Left forelimb (tissue), 1 donor: Measurements from ENCODE around the gene HKDC1.
"Not testable (repeated sequence)": the region's sequence is repeated elsewhere in the genome, so short reads cannot be mapped to it uniquely, and the experiment has no call there.

ENCODE experiments used
- DNase-seq: peaks from one replicate; pipeline ENCODE4 v3.0.0-alpha.2; 2018; ENCODE audit warnings: low spot score

Gene HKDC1

DNA sequence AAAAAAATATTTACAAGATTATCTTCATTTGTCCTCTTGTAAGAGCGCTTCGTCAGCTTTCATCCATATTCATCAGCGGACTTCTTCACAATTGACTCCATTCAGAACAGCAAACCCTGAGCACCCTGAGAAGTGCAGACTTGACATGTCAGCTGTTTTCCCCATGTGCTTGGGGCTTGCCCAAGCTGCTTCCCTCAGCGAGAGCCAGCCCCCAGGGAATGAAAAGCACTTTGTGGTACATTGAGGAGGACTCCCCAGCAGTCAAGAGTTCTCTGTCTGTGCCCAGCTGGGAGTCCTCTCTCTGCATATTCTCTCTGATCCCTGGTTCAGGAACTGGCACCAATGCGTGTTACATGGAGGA is 22.7 kb downstream of the HKDC1 start:
- no peak for DNase-seq

DNA sequence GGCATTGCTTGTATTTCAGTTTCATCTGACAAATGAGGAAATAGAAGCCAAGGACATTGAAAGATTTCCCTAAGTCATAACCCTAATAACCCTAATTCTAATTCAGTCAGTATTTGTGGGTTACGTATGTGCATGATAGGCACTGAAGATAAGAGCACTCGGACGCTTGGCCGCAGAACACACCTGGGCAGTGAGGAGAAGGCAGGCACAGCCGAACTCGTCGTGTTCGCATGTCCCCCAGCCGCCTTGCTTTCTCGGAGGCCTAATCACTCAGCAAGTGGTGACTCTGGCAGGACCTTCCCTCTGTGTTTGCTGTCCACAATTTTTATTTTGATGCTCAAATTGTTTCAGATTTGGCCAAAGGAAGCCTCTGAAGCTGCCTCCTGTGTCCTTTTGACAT is 23.7 kb downstream of the HKDC1 start:
- no peak for DNase-seq

DNA sequence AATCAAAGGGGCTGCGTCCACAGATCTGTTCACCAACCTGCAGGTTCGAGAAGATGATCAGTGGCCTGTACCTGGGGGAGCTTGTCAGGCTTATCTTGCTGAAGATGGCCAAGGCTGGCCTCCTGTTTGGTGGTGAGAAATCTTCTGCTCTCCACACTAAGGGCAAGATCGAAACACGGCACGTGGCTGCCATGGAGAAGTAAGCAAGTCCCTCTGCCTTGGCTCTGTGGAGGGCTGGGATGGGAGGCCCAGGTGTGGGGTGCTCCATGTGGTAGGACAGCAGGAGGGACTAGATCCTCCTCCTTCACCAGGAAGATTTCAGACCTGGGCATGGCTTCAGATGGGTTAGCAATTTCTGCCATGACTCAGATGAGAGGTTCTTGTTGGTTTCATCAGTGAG is 25.9 kb downstream of the HKDC1 start:
- DNase-seq = no peak

DNA sequence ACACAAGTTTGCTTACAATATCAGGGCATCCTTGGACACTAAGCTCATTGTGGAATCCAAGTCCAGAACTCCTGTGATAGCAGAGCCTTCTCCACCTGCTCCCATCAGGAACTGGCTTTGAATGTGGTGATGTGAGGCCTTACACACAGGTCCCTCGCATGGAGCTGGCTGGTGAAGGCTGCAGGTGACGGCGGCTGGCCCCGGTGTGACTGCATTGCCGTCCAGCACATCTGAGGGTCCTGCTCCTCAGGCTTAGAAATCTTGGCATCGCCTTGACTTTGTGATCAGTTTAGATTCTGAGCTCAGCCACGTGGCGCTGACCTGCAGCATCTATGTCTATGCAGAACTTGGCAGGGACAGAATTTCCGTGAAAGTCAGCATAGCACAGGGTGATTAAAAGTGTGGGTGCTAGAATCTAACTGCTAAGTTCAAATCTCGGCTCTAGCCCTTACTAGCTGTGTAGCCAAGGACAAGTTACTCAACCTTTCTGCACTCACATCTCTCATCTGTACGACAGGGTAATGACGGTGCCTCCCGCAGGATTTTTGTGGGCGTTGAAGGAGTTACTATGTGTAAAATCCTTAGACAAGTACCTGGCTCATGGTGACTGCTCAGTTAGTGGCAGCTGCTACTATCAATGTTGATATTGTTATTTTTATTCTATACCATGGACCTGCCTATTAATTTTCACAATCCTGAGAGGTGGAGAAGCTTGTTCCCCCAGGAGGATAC is 26.6 kb downstream of the HKDC1 start:
- DNase-seq = no peak

DNA sequence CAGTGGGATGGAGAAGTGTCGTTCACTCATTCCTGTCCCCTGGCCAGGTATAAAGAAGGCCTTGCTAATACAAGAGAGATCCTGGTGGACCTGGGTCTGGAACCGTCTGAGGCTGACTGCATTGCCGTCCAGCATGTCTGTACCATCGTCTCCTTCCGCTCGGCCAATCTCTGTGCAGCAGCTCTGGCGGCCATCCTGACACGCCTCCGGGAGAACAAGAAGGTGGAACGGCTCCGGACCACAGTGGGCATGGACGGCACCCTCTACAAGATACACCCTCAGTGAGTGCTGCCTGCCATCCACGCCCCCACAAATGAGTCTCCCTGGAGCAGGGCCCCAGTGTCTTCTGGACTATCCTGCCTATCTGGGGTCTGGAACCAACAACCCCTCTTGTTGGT is 27.2 kb downstream of the HKDC1 start:
- DNase-seq = no peak

DNA sequence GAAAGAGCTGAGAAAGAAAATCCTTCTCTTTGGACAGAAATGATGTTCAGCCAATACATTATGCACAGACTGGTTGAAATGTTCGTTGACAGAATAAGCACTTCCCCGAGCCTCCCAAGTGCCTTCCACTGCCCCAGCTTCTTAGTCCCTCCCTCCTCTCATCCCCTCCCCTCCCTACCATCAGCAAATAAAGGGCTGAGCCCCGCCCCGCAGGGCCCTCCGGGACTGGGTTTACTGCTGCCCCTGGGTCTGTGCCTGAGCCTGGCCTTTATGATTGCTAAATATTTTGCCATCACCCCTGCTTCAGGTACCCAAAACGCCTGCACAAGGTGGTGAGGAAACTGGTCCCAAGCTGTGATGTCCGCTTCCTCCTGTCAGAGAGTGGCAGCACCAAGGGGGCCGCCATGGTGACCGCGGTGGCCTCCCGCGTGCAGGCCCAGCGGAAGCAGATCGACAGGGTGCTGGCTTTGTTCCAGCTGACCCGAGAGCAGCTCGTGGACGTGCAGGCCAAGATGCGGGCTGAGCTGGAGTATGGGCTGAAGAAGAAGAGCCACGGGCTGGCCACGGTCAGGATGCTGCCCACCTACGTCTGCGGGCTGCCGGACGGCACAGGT is 28.1 kb downstream of the HKDC1 start:
- no peak for DNase-seq

DNA sequence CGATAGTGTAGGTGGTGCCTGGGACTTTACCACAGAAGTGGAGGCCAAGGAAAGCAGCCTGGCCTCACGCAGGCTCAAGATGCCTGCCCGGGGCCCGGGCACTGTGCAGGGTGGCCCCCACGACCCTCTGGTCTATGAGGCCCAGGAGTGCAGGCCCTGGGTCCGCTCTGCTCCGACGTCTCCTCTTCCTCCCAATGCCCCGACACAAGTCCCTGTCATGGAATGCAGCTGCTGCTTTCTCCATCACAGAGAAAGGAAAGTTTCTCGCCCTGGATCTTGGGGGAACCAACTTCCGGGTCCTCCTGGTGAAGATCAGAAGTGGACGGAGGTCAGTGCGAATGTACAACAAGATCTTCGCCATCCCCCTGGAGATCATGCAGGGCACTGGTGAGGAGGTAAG is 29.9 kb downstream of the HKDC1 start:
- DNase-seq = peak; percentile 38

DNA sequence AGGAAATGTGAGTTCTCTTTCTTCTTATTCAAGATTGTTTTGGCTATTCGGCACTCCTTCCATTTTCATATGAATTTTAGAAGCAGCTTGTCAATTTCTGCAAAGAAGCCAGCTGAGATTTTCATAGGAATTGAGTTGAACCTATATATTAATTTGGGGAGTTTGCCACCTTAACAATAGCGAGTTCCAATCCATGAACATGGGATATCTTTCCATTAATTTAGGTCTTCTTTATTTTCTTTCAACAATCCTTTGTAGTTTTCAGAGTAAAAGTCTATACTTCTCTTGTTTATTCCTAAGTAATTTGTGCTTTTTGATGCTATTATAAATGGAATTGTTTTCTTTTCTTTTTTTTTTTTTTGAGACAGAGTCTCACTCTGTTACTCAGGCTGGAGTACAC is 31.3 kb downstream of the HKDC1 start:
- DNase-seq = not testable (repeated sequence)

DNA sequence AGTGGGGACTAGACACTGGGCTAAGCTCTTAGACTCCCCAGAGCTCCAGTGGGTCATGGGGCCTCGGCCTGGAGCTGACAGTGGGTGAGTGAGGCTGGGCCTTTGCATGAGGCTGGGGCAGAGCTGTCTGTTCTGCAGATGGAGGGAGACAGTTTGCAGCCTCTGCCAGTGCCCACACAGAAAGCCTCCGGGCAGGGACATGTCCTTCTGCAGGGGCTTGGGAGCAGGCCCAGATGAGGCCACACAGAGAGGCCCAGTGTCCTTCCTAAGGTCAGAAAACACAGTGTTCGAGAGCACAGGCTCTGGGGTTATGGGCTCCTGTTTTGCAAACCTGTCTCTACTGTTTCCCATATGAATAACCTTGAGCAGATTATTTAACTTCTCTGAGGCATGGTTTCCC is 33.0 kb downstream of the HKDC1 start:
- no peak for DNase-seq

DNA sequence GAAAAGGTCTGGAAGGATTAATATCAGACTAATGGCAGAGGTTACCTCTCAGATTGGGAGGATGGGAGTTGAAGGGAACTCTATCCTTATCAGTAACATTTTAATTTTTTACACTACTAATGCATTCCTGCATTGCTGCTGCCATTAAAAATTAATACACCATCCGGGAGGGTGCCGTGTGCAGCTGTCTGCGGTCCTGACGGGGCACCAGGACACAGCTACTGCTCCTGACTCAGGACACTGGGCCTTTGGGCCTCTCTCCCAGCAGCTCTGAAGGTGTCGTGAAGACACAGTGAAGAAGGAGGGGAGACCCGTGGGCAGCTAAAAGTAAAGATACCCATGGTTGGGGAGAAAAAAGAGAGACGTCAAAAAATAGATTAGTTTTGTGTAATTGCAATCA is 34.7 kb downstream of the HKDC1 start:
- no peak for DNase-seq

DNA sequence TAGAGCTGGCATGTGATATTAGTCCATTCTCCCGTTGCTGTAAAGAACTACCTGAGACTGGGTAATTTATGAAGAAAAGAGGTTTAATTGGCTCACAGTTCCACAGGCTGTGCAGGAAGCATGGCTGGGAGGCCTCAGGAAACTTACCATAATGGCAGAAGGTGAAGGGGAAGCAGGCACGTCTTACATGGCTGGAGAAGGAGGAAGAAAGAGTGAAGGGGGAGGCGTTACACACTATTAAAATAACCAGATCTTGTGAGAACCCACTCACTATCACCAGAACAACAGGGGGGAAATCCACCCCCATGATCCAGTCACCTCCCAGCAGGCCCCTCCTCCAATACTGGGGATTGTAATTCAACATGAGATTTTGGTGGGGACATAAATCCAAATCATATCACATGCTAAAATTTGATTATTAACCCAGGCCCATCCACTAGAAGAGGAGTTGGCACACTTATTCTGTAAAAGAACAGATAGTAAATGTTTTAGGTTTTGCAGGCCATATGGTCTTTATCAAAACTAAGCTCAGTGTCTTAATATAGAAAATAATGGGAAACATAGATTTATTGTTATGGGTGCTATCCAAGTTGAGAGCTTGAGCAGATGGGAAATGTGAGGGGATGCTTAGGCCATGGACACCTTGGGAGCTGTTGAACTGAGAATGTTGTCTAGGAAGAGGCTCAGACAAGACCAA is 39.6 kb downstream of the HKDC1 start:
- no peak for DNase-seq

DNA sequence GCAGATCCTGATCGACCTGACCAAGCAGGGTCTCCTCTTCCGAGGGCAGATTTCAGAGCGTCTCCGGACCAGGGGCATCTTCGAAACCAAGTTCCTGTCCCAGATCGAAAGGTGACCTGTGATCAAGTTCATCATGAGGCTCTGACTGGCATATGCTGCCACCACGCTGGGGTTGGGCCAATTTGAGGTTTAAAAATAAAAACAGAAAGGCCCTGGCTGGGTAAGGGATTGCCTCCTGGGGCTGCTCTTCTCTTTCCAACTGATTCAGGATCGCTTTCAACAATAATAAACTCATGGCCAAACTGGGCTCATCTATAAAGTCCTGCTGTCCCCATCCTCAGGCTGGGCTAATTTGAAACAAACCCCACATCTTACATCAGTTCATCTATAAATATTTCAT is 41.1 kb downstream of the HKDC1 start:
- DNase-seq = no peak

DNA sequence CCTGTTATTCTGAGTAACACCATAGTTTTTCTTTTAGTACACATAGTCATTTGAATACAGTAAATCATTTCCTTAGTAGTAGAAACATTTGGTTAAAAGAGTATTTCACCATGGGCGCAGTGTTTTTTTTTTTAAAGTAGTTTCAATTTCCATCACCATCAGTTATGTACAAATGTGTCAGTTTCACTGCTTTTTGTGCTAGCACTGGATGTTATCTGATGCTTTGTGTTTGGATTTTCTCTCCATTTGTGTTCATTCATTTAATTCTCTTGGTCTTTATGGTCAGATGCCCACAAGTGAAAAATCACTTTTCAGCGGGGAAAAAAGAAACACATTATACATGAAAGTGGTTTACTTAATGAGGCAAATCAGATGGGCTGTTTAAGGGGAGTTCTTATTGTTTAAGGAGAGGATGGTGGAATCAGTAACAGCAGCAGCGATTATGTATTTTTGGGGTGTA is 42.2 kb downstream of the HKDC1 start:
- no peak for DNase-seq

DNA sequence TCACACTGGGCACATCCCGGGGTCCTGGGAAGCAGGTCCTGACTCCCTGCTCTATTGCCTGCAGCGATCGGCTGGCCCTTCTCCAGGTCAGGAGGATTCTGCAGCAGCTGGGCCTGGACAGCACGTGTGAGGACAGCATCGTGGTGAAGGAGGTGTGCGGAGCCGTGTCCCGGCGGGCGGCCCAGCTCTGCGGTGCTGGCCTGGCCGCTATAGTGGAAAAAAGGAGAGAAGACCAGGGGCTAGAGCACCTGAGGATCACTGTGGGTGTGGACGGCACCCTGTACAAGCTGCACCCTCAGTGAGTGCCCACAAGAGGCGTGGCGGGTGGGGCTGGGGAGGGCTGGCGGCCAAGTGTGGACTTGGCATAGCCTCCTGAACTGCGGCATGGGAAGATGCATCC is 45.4 kb downstream of the HKDC1 start:
- DNase-seq = no peak

DNA sequence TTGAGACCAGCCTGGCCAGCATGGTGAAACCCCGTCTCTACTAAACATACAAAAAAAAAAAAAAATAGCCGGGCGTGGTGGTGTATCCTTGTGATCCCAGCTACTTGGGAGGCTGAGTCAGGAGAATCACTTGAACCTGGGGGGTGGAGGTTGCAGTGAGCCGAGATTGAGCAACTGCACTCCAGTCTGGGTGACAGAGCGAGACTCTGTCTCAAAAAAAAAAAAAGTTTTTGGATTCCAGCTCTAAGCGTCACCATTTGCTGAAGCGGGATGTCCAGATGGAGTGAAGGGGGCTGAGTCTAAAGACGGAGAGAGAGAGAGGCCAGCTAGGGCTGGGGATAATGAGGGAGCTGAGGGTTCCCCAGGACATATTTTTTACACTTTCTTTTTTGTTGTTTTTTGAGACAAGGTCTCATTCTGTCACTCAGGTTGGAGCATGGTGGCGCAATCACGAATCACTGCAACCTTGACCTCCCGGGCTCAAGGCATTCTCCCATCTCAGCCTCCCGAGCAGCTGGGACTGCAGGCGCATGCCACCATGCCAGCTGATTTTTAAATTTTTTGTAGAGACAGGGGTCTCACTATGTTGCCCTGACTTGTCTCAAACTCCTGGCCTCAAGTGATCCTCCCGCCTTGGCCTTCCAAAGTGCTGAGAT is 48.8 kb downstream of the HKDC1 start:
- DNase-seq = no peak

DNA sequence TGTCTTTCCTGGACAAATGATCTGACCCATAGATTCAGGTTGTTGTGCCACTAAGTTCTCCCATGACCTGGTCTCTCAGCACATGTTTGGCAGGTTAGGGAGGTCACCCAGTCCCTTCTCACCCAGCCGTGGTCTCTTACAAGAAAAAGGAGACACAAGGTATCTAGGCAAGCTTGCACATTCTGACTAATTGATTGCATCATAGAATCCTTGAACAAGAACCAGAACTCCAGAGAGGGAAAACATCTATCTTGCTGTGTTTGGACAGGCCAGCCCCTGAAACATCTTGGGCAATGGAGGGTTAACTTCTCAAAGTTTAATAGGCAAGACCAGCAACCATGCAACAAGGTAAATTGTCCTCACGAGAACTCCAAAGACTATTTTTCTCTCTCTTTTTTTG is 49.6 kb downstream of the HKDC1 start:
- no peak for DNase-seq

DNA sequence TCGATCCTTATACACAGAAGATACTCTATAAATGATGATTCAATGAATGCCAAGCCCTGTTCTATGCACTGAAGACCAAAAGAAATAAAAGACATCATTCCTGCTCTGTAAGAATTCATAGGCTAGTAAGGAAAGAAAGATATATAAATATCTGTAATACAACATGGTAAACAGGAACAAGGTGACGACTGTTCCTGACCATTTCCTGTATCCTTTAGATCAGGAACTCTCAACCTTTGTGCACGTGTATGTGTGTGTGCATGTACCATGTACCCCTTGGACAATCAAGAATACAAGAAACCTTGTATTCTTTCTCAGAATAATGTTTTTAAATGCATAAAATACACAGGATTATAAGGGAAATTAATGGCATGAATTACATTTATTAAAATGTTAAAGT is 50.9 kb downstream of the HKDC1 start:
- DNase-seq = no peak

DNA sequence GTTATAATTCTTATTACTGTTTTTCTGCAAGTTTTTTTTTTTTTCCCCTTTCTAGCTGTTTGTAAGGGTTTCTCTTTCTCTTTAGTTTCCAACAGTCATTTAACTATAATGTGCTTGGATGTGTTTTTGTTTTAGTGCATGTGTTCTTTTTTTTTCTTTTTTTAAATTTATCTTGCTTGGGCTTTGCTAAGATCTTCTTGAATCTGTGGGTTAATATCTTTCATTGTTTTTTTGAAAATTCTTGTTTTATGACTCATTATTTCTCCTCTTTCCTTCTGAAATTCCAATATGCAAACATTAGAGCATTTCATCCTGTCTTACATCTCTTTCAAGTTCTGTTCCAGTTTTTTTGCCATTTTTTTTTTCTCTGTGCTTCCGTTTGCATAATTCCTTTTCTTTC is 52.5 kb downstream of the HKDC1 start:
- DNase-seq = no peak

DNA sequence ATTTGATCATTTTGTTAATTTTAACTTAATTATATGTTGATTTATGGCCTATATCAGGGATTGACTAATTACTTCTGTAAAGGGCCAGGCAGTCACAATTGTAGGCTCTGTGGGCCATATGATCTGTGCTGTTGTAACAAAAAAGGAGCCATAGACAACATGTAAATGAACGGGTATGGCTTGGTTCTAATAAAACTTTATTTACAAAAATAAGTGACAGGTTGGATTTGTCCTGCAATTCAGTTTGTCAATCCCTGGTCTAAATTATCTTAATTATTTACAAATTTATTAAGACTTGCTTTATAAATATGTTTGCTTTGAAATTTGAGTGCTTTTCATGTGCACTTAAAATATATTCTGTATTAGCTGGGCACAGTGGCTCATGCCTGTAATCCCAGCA is 55.3 kb downstream of the HKDC1 start:
- no peak for DNase-seq

DNA sequence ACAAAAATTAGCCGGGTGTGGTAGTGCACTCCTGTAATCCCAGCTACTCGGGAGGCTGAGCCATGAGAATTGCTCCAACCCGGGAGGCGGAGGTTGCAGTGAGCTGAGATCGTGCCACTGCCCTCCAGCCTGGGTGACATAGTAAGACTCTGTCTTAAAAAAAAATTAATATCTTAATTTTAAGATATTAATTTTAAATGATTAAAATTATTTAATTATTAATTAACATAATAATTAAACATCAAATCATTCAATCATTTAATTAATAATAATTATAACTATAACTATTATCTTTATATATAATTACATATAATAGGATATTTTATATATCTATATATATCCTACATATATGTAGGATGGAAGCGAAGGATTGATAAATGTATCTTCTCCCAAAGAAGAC is 56.4 kb downstream of the HKDC1 start:
- no peak for DNase-seq

DNA sequence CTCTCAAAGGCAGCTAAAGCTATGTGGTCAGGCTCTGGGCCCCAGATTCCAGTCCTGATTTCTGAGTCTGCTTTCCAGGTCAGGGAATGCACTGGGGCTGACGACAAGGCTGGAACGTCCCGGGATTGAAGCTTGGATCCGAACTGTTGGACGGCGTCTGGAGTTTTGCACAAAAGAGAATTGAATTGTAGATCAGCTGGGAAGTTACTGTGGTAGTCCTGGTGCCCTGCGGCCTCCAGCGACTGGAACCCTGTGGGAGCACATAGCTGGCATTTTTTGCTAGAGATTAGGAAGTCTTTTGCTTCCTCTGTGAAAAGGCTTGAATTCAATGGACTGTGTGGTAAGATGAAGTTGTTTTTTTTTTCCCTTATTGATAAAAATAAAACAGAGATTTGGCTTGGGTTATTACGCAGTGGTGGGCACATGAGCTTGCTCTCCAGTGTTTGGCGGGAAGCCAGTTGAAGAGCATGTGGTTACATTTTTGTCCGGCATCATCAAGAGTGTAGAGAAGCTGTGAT is 58.4 kb downstream of the HKDC1 start, which contains the start of gene HK1:
TSS of gene HK1 (plus strand) at position 51 of the 518 bp plus-strand sequence.
- DNase-seq = no peak

DNA sequence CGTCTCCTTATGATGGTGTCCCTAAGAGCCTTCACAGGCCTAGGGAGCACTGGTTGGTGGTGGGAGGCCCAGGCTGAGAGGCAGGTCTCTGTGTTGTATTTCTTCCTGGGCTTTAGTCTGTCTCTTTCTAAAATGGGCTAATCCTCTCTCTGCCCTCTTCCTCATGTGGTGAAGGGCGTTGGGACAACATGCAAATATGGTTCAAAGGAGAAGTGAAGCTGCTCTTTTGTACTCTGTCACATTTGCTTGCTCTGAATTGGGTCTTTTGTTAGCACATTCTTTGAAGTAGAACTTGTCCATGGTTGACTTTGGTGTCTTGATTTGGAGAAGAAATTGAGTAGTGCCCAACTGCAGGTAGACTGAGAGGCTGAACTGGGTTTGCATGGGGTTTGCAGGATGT is 59.0 kb downstream of the HKDC1 start:
- DNase-seq = no peak
